Measurements from ENCODE around the gene TMEM59L. TPM values are rescaled to one million over a fixed set of nuclear protein-coding genes. Genes with fewer than 3 reads are reported as not detected.

TMEM59L gene
- total and polyA plus RNA-seq, 9 of the 15 experiments (the other 6 are each of a cell fraction or from before 2014, with no cell fraction given), result 0.37 TPM; not detected in 8

GRCh38 chr19:18590273-18591272 lies 22.1 kb upstream of the TMEM59L start (continued):
- TF ChIP-seq UBTF (IDR thresholded peaks at IDR 0.05; ENCODE audit: borderline replicate concordance in 1 of 2, low read depth in 2 of 2, low read length in 2 of 2) (0 out of 4 replicates have a peak, but pooled peaks of 1 of the 2 experiments have one; percentile 22), RUNX1 (IDR thresholded peaks at IDR 0.05; ENCODE audit: low read depth) (0 out of 2 replicates have a peak, but pooled peaks have one; percentile 15), MLLT1 (IDR thresholded peaks at IDR 0.05) (no peak), YY1 (IDR thresholded peaks at IDR 0.05; ENCODE audit: borderline replicate concordance in 1 of 3, control insufficient read depth in 1 of 3, extremely low read depth in 1 of 3, insufficient read depth in 3 of 3, insufficient read length in 1 of 3, insufficient replicate concordance in 2 of 3, low read depth in 1 of 3, low read length in 2 of 3) (peak in 2 of 3 experiments; percentile 15 to 38), MAX (CRISPR knock-in tag; IDR thresholded peaks at IDR 0.05) (peak; percentile 62), ATF1 (CRISPR knock-in tag; IDR thresholded peaks at IDR 0.05) (0 out of 2 replicates have a peak, but pooled peaks have one; percentile 6), ATF1 (tag; IDR thresholded peaks at IDR 0.05) (peak; percentile 94), POLR2AphosphoS5 (IDR thresholded peaks at IDR 0.05; ENCODE audit: control insufficient read depth, insufficient read depth, low read depth, low read length) (peak; percentile 45; the same call in 1 of the 2 replicates), ZBTB12 (CRISPR knock-in tag; IDR thresholded peaks at IDR 0.05) (peak; percentile 54; the same call in 1 of the 2 replicates), TARDBP (IDR thresholded peaks at IDR 0.05) (no peak), TEAD4 (IDR thresholded peaks at IDR 0.05; ENCODE audit: low read length) (0 out of 2 replicates have a peak, but pooled peaks have one; percentile 16), TEAD4 (CRISPR knock-in tag; IDR thresholded peaks at IDR 0.05; ENCODE audit: borderline replicate concordance) (no peak), RBM17 (IDR thresholded peaks at IDR 0.05; ENCODE audit: borderline replicate concordance, low read depth, low read length) (no peak), ZNF224 (CRISPR knock-in tag; IDR thresholded peaks at IDR 0.05) (0 out of 2 replicates have a peak, but pooled peaks have one; percentile 12), POLR2A (conservative IDR thresholded peaks at IDR 0.05) (no peak; the same call in 1 of the 2 replicates), ZNF263 (CRISPR knock-in tag; IDR thresholded peaks at IDR 0.05; ENCODE audit: borderline replicate concordance) (0 out of 2 replicates have a peak, but pooled peaks have one; percentile 13), ATF3 (IDR thresholded peaks at IDR 0.05) (no peak), ATF3 (CRISPR knock-in tag; conservative IDR thresholded peaks at IDR 0.05) (no peak)
